Brain microvascular endothelial cell (primary cell): ENCODE measurements around the gene WNT10A.

Experiments
- DNase-seq: peaks from one replicate; pipeline ENCODE4 v3.0.0-alpha.2; 2020
- H3K27ac ChIP-seq: fragments of 250-450 bp; sonication (Bioruptor Pico); 2 replicates; pipeline ENCODE4 v1.5.1; 2020; ENCODE audit warnings: mild to moderate bottlenecking, moderate library complexity
- H3K27me3 ChIP-seq: fragments of 250-450 bp; sonication (Bioruptor Pico); replicated peaks from 2 replicates; pipeline ENCODE4 v1.5.1; 2020; ENCODE audit warnings: mild to moderate bottlenecking
- H3K36me3 ChIP-seq: fragments of 250-450 bp; sonication (Bioruptor Pico); replicated peaks from 2 replicates; pipeline ENCODE4 v1.5.1; 2020; ENCODE audit warnings: mild to moderate bottlenecking
- H3K4me3 ChIP-seq: 2 replicates; pipeline ENCODE4 v1.5.1; 2011; ENCODE audit warnings: low read depth, mild to moderate bottlenecking, control low read depth, low read length, moderate library complexity
- in situ Hi-C: cut with HindIII; loops from 2 replicates; pipeline ENCODE4 v1.10.0; 2017; ENCODE audit warnings: low sequenced_read_pairs, low pct_ligation_motif_present
- TF ChIP-seq, protein P1 (sequence below): IDR thresholded peaks from 2 replicates; pipeline ENCODE4 v1.5.1; 2011; ENCODE audit warnings: low read depth, mild to moderate bottlenecking, moderate library complexity, low read length, control low read depth, inconsistent platforms; ENCODE audit errors: missing control alignments

WNT10A gene

GRCh38 chr2:218850796-218851195 is 29.9 kb upstream of the WNT10A start:
- H3K27me3 ChIP-seq: peaks cover 24% of the 10 kb centered on the region

DNA sequence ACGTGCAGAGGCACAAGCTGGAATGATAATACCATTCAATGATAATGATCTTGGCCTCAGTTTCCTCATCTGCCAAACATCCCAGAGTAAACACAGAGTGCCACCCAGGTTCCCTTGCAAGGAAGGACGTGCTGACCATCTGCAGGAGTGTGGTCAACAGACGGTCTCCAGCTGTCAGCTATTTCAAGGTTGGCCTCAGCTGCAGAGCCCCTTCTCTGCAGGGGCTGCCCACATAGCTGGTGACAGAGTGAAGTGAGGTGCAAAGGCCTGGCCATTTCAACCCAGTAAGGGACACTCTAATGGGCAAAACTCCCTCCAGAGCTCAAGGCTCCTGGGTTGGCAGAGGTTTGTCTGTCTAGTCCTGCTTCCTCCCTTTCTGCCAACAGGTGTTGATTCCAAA is 29.4 kb upstream of the WNT10A start:
- Histone ChIP-seq H3K36me3 (no peaks in the 10 kb centered on the region), H3K27me3 (peaks cover 29% of the 10 kb centered on the region), H3K27ac (no peak overlapping the region), H3K4me3 (no peak overlapping the region)
- in situ Hi-C loops: no loop called here
- TF ChIP-seq, protein P1, sequence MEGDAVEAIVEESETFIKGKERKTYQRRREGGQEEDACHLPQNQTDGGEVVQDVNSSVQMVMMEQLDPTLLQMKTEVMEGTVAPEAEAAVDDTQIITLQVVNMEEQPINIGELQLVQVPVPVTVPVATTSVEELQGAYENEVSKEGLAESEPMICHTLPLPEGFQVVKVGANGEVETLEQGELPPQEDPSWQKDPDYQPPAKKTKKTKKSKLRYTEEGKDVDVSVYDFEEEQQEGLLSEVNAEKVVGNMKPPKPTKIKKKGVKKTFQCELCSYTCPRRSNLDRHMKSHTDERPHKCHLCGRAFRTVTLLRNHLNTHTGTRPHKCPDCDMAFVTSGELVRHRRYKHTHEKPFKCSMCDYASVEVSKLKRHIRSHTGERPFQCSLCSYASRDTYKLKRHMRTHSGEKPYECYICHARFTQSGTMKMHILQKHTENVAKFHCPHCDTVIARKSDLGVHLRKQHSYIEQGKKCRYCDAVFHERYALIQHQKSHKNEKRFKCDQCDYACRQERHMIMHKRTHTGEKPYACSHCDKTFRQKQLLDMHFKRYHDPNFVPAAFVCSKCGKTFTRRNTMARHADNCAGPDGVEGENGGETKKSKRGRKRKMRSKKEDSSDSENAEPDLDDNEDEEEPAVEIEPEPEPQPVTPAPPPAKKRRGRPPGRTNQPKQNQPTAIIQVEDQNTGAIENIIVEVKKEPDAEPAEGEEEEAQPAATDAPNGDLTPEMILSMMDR: no peak
- no peak for DNase-seq

More at GRCh38 chr2:218850796-218851195, 29.9 kb upstream of the WNT10A start:
- Histone ChIP-seq H3K4me3 (no peak overlapping the region), H3K36me3 (no peaks in the 10 kb centered on the region), H3K27ac (no peak overlapping the region)
- in situ Hi-C loops: no loop called here
- no peak for DNase-seq
- TF ChIP-seq, protein P1: no peak

- no peak overlapping the region for H3K4me3 ChIP-seq
- in situ Hi-C loops: no loop called here
- TF ChIP-seq, protein P1: peak; percentile 88
- no peak overlapping the region for H3K27ac ChIP-seq
- DNase-seq: peak; percentile 38
- peaks cover 43% of the 10 kb centered on the region for H3K27me3 ChIP-seq
- no peaks in the 10 kb centered on the region for H3K36me3 ChIP-seq
Measured at GRCh38 chr2:218852911-218853667, 27.6 kb upstream of the WNT10A start.

DNA sequence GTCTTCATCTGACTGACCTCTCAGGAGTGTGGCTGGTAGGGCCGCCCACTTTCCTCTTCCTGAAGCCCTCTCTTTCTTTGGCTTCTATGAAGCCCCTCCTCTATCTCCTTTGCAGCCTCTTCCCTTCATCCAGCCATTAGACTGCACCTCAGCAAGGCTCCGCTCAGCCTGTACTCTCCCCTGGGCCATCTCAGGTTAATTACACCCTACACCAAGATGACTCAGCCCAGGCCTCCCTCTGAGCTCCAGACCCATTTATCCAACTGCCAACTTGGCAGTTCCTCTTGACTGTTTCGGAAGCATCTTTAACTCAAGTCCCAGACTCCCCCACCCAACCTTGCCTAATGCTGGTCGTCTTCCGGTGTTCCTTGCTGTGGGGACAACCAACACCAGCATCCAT is 26.9 kb upstream of the WNT10A start:
- TF ChIP-seq, protein P1: no peak
- Histone ChIP-seq H3K27me3 (peaks cover 49% of the 10 kb centered on the region), H3K36me3 (no peaks in the 10 kb centered on the region), H3K27ac (no peak overlapping the region), H3K4me3 (no peak overlapping the region)
- in situ Hi-C loops: no loop called here
- no peak for DNase-seq

- Histone ChIP-seq H3K36me3 (no peaks in the 10 kb centered on the region), H3K4me3 (no peak overlapping the region), H3K27ac (no peak overlapping the region), H3K27me3 (peaks cover 58% of the 10 kb centered on the region)
- TF ChIP-seq, protein P1: no peak
- DNase-seq: no peak
- in situ Hi-C loops: no loop called here
Measured at GRCh38 chr2:218854860-218855259, 25.8 kb upstream of the WNT10A start.
